A549 (cell line): ENCODE data around the gene INCA1. TPM values are rescaled to one million over a fixed set of nuclear protein-coding genes. Genes with fewer than 3 reads are reported as not detected.

Experiments used
- ATAC-seq, 2 experiments: fragments of 200-7000 bp in 1 of 2; fragments of >200 bp in 1 of 2; cut with Nextera tagmentation in 1 of 2; cut with Tn5 transposase in 1 of 2; 3 replicates each; pipeline versions ENCODE4 v1.8.0 to v1.9.1; 2018 to 2020; ENCODE audit warnings: mild to moderate bottlenecking in 1 of 2, moderate library complexity in 1 of 2
- CTCF ChIA-PET: fragments of 300-600 bp; sonication (Branson Sonifier 250); formaldehyde crosslinking; extraction: SDS; loops from one replicate; lab custom pipeline; 2021; ENCODE audit warnings: antibody characterized with exemption, inconsistent platforms; lab: Yijun Ruan, JAX
- POLR2A ChIA-PET: fragments of 350-600 bp; formaldehyde crosslinking; extraction: SDS; loops from one replicate; lab custom pipeline; 2021; ENCODE audit warnings: antibody characterized with exemption, inconsistent platforms; lab: Yijun Ruan, JAX
- DNase-seq, 2 experiments: peaks; one replicate each; pipeline versions ENCODE4 v3.0.0 to v3.0.0-alpha.2; 2011 to 2016; ENCODE audit warnings: low read depth in 1 of 2, low spot score in 1 of 2
- FAIRE-seq: peaks from 2 replicates; lab custom pipeline; 2011; peaks lifted over from hg19 to GRCh38; lab: Jason Lieb, UNC
- H3K27ac ChIP-seq, 2 experiments: fragments of >200 bp; sonication (Bioruptor Twin); formaldehyde crosslinking; 3 replicates each; pipeline ENCODE4 v1.5.1; 2016 to 2017
- H3K4me1 ChIP-seq: fragments of >200 bp; sonication (Bioruptor Twin); formaldehyde crosslinking; 3 replicates; pipeline ENCODE4 v1.6.1; 2016
- H3K4me2 ChIP-seq: fragments of >200 bp; sonication (Bioruptor Twin); formaldehyde crosslinking; 3 replicates; pipeline ENCODE4 v1.6.1; 2016
- H3K4me3 ChIP-seq: fragments of >200 bp; sonication (Bioruptor Twin); formaldehyde crosslinking; 3 replicates; pipeline ENCODE4 v1.5.1; 2016
- H3K9me3 ChIP-seq: fragments of >200 bp; sonication (Bioruptor Twin); formaldehyde crosslinking; 3 replicates; pipeline ENCODE4 v1.6.1; 2016
- ATOH8 ChIP-seq: fragments of 250-450 bp; sonication (Bioruptor Pico); IDR thresholded peaks from 2 replicates; pipeline ENCODE4 v1.5.0; 2020; ENCODE audit warnings: low read depth, mild to moderate bottlenecking, moderate library complexity
- BCL3 ChIP-seq: fragments of >200 bp; sonication (Bioruptor Twin); formaldehyde crosslinking; IDR thresholded peaks from 3 replicates; pipeline ENCODE4 v1.6.1; 2016
- BHLHE40 ChIP-seq: IDR thresholded peaks from 2 replicates; pipeline ENCODE4 v1.6.1; 2012; ENCODE audit warnings: low read depth, low read length, inconsistent platforms
- CTCF ChIP-seq: fragments of >200 bp; sonication (Bioruptor Twin); formaldehyde crosslinking; IDR thresholded peaks from 3 replicates; pipeline ENCODE4 v1.5.1; 2016
- EHF ChIP-seq: fragments of 250-450 bp; sonication (Bioruptor Pico); IDR thresholded peaks from 2 replicates; pipeline ENCODE4 v1.5.0; 2020; ENCODE audit warnings: mild to moderate bottlenecking
- EHMT2 ChIP-seq: fragments of 200-600 bp; sonication (generic); IDR thresholded peaks from 2 replicates; pipeline ENCODE4 v1.6.1; 2016; ENCODE audit warnings: antibody characterized with exemption, low read depth, mild to moderate bottlenecking, moderate library complexity
- ELK1 ChIP-seq: fragments of 150-350 bp; IDR thresholded peaks from 2 replicates; pipeline ENCODE4 v1.6.1; 2014; ENCODE audit warnings: low read depth, mild to moderate bottlenecking, low read length
- FOXS1 ChIP-seq: fragments of 250-450 bp; sonication (Bioruptor Pico); IDR thresholded peaks from 2 replicates; pipeline ENCODE4 v1.5.0; 2020; ENCODE audit warnings: mild to moderate bottlenecking, moderate library complexity
- HDAC2 ChIP-seq: fragments of 200-600 bp; sonication (generic); IDR thresholded peaks from 2 replicates; pipeline ENCODE4 v1.6.1; 2016
- HEYL ChIP-seq: fragments of 250-450 bp; sonication (Bioruptor Pico); IDR thresholded peaks from 2 replicates; pipeline ENCODE4 v1.8.0; 2021; ENCODE audit warnings: mild to moderate bottlenecking, moderate library complexity
- HMGXB4 ChIP-seq: fragments of 250-450 bp; sonication (Bioruptor Pico); IDR thresholded peaks from 2 replicates; pipeline ENCODE4 v1.5.0; 2021; ENCODE audit warnings: mild to moderate bottlenecking, moderate library complexity, borderline replicate concordance
- HOXA7 ChIP-seq: fragments of 250-450 bp; sonication (Bioruptor Pico); IDR thresholded peaks from 2 replicates; pipeline ENCODE4 v1.5.0; 2020; ENCODE audit warnings: mild to moderate bottlenecking, moderate library complexity
- KDM1A ChIP-seq: fragments of 200-600 bp; sonication (generic); IDR thresholded peaks from 2 replicates; pipeline ENCODE4 v1.6.1; 2016; ENCODE audit warnings: low read depth, mild to moderate bottlenecking
- KDM5A ChIP-seq: fragments of 200-600 bp; sonication (generic); IDR thresholded peaks from 2 replicates; pipeline ENCODE4 v1.6.1; 2016; ENCODE audit warnings: antibody characterized with exemption, mild to moderate bottlenecking
- MAFK ChIP-seq: fragments of 450-650 bp; IDR thresholded peaks from 2 replicates; pipeline ENCODE4 v1.6.1; 2014; ENCODE audit not compliant: partially characterized antibody
- MAX ChIP-seq: IDR thresholded peaks from 2 replicates; pipeline ENCODE4 v1.6.1; 2012
- MAZ ChIP-seq: fragments of 150-350 bp; IDR thresholded peaks from 2 replicates; pipeline ENCODE4 v1.6.1; 2014; ENCODE audit warnings: antibody characterized with exemption, low read depth, low read length, borderline replicate concordance
- MYC ChIP-seq: IDR thresholded peaks from 2 replicates; pipeline ENCODE4 v1.6.1; 2012; ENCODE audit warnings: mild to moderate bottlenecking, inconsistent platforms, low read length, improper control_type of control experiment, borderline replicate concordance
- NPAS2 ChIP-seq: fragments of 250-450 bp; sonication (Bioruptor Pico); IDR thresholded peaks from 2 replicates; pipeline ENCODE4 v1.8.0; 2022; ENCODE audit warnings: mild to moderate bottlenecking, moderate library complexity, borderline replicate concordance
- NR3C1 ChIP-seq: fragments of >200 bp; sonication (Bioruptor Twin); formaldehyde crosslinking; IDR thresholded peaks from 3 replicates; pipeline ENCODE4 v1.6.1; 2017
- PHF8 ChIP-seq: fragments of 200-600 bp; sonication (generic); IDR thresholded peaks from 2 replicates; pipeline ENCODE4 v1.6.1; 2016; ENCODE audit warnings: low read depth, mild to moderate bottlenecking, antibody characterized with exemption, moderate library complexity, borderline replicate concordance
- POLR2A ChIP-seq: IDR thresholded peaks from 2 replicates; pipeline ENCODE4 v1.6.1; 2012; ENCODE audit warnings: mild to moderate bottlenecking, low read length
- RAD21 ChIP-seq, 2 experiments: fragments of >200 bp in 1 of 2; sonication (Bioruptor Twin) in 1 of 2; formaldehyde crosslinking in 1 of 2; IDR thresholded peaks in 1 of 2; conservative IDR thresholded peaks in 1 of 2; 2 replicates in 1 of 2; 3 replicates in 1 of 2; pipeline ENCODE4 v1.6.1; 2012 to 2018; ENCODE audit warnings: inconsistent platforms in 1 of 2
- RARB ChIP-seq: fragments of 250-450 bp; sonication (Bioruptor Pico); IDR thresholded peaks from 2 replicates; pipeline ENCODE4 v1.8.0; 2021; ENCODE audit warnings: mild to moderate bottlenecking, moderate library complexity
- RCOR1 ChIP-seq: fragments of 150-350 bp; IDR thresholded peaks from 2 replicates; pipeline ENCODE4 v1.6.1; 2014; ENCODE audit warnings: antibody characterized with exemption, low read length, low read depth
- REST ChIP-seq: fragments of 200-600 bp; sonication (generic); IDR thresholded peaks from 2 replicates; pipeline ENCODE4 v1.6.1; 2016; ENCODE audit warnings: antibody characterized with exemption, mild to moderate bottlenecking, moderate library complexity
- SMC3 ChIP-seq: fragments of >200 bp; sonication (Bioruptor Twin); formaldehyde crosslinking; IDR thresholded peaks from 3 replicates; pipeline ENCODE4 v1.6.1; 2018; ENCODE audit warnings: inconsistent platforms
- TFCP2L1 ChIP-seq: fragments of 250-450 bp; sonication (Bioruptor Pico); IDR thresholded peaks from 2 replicates; pipeline ENCODE4 v1.5.0; 2021; ENCODE audit warnings: mild to moderate bottlenecking
- WGBS: methylation state at CpG from one replicate; pipeline ENCODE4 v1.1.6; 2017; ENCODE audit errors: missing lambda C conversion rate; 5-methylcytosine and 5-hydroxymethylcytosine counted together
- polyA plus RNA-seq, 4 experiments: library from polyadenylated mRNA; depleted of rRNA in 3 of 4; stranded (reverse); fragments of >200 nt; fragmentation: RNase III in 1 of 4; extraction: RNeasy Plus Mini Kit Qiagen cat#74134 plus additional on column Dnase treatment in 1 of 4; gene quantifications; 2 replicates in 3 of 4; 3 replicates in 1 of 4; pipeline ENCODE4 v1.2.3, GENCODE V29; 2011 to 2017

INCA1 gene
- polyA plus RNA-seq, 2 of the 4 experiments (the other 2 are of a cell fraction), result 0.66 to 1.1 TPM

GRCh38 chr17:4986951-4987766 is 10.2 kb downstream of the INCA1 start, which contains the start of gene CAMTA2:
CAMTA2 (minus strand) TSS chr17:4987675; CDS start chr17:4986222, 1,453 bp downstream.
- FAIRE-seq (no peak), ATAC-seq (peak; percentile 89), DNase-seq (peak; percentile 87 to 90)
- H3K4me2 ChIP-seq, result peak within 1 kb of the TSS; percentile 89
- H3K4me3 ChIP-seq, result peak within 1 kb of the TSS; percentile 78
- H3K9me3 ChIP-seq, result no peaks in the 10 kb centered on the region
- POLR2A ChIA-PET, result interaction anchor here (0.9 to 3.0 kb wide), 6 partner anchors 11 to 197 kb away, joined by 3 to 17 read pairs (median 10); partner anchors contain the start of genes INCA1, KIF1C, PFN1 and RNF167
- H3K27ac ChIP-seq, result peak within 1 kb of the TSS; percentile 88 to 91
- CTCF ChIA-PET, result interaction anchor here (0.6 to 6.5 kb wide), 47 partner anchors 8 to 470 kb away, joined by 3 to 148 read pairs (median 6); partner anchors contain the start of genes CHRNE, ENO3, INCA1 and KIF1C
- WGBS, result 2% methylated on average over 44 of the region's 78 CpGs
- peaks cover 21% of the 10 kb centered on the region for H3K4me1 ChIP-seq
- TF ChIP-seq RAD21 (conservative IDR thresholded peaks at IDR 0.05 in 1 of 2, IDR thresholded peaks at IDR 0.05 in 1 of 2) (peak; percentile 44 to 75; a peak in 4 of 5 replicates), HEYL (CRISPR knock-in tag) (no peak), MAZ (peak; percentile 62; the same call in 1 of the 2 replicates), EHMT2 (no peak), NPAS2 (CRISPR knock-in tag) (no peak), ATOH8 (no peak), MYC (no peak; the same call in 1 of the 2 replicates), HMGXB4 (CRISPR knock-in tag) (peak; percentile 98), REST (no peak), EHF (CRISPR knock-in tag) (no peak), PHF8 (peak; percentile 66; the same call in 1 of the 2 replicates), SMC3 (peak; percentile 71), BHLHE40 (no peak), BCL3 (0 out of 3 replicates have a peak, but pooled peaks have one; percentile 59), RCOR1 (no peak), HOXA7 (CRISPR knock-in tag) (no peak), MAFK (no peak), TFCP2L1 (CRISPR knock-in tag) (peak; percentile 64; the same call in 1 of the 2 replicates), NR3C1 (no peak), KDM1A (no peak), CTCF (peak; percentile 98), HDAC2 (no peak), KDM5A (peak; percentile 75), FOXS1 (CRISPR knock-in tag) (no peak), ELK1 (no peak), POLR2A (peak; percentile 54), MAX (peak; percentile 89), RARB (no peak)
